CD4-positive, alpha-beta T cell treated with Interleukin-10 for 1 hour (primary cell): ENCODE measurements around the gene KCNMB2.
"Not testable (repeated sequence)": the region's sequence is repeated elsewhere in the genome, so short reads cannot be mapped to it uniquely, and the experiment has no call there.

Experiments
- DNase-seq: peaks from one replicate; pipeline ENCODE4 v3.0.0-alpha.2; 2020

The KCNMB2 gene

GRCh38 chr3:178826435-178827123, 290.3 kb downstream of the KCNMB2 start:
- DNase-seq = no peak

GRCh38 chr3:178827285-178827856, 291.1 kb downstream of the KCNMB2 start:
- DNase-seq = no peak

- DNase-seq = no peak
Observed at GRCh38 chr3:178833695-178834094, 297.5 kb downstream of the KCNMB2 start.

GRCh38 chr3:178835033-178835432, 298.8 kb downstream of the KCNMB2 start:
- DNase-seq = no peak

- DNase-seq = no peak
Observed at GRCh38 chr3:178837512-178837911, 301.3 kb downstream of the KCNMB2 start.

- DNase-seq = no peak
Observed at GRCh38 chr3:178840586-178840985, 304.4 kb downstream of the KCNMB2 start.

GRCh38 chr3:178841011-178841410, 304.8 kb downstream of the KCNMB2 start:
- DNase-seq = no peak

- DNase-seq = no peak
Observed at GRCh38 chr3:178844916-178845315, 308.7 kb downstream of the KCNMB2 start.

GRCh38 chr3:178845420-178846118, 309.3 kb downstream of the KCNMB2 start:
- no peak for DNase-seq

- no peak for DNase-seq
Observed at GRCh38 chr3:178847190-178847589, 311.0 kb downstream of the KCNMB2 start.

- DNase-seq = no peak
Observed at GRCh38 chr3:178849199-178849910, 313.1 kb downstream of the KCNMB2 start.

GRCh38 chr3:178850450-178851190, 314.4 kb downstream of the KCNMB2 start:
- DNase-seq = no peak

- DNase-seq = no peak
Observed at GRCh38 chr3:178851564-178851963, 315.3 kb downstream of the KCNMB2 start.

- no peak for DNase-seq
Observed at GRCh38 chr3:178856804-178857203, 320.6 kb downstream of the KCNMB2 start.

GRCh38 chr3:178859386-178859785, 323.1 kb downstream of the KCNMB2 start:
- no peak for DNase-seq

GRCh38 chr3:178859900-178860436, 323.7 kb downstream of the KCNMB2 start:
- DNase-seq = not testable (repeated sequence)

- DNase-seq = no peak
Observed at GRCh38 chr3:178868681-178869080, 332.4 kb downstream of the KCNMB2 start.

GRCh38 chr3:178870085-178870484, 333.8 kb downstream of the KCNMB2 start:
- no peak for DNase-seq

- DNase-seq = no peak
Observed at GRCh38 chr3:178875157-178875556, 338.9 kb downstream of the KCNMB2 start.

GRCh38 chr3:178875836-178876235, 339.6 kb downstream of the KCNMB2 start:
- DNase-seq = no peak

GRCh38 chr3:178880274-178880673, 344.0 kb downstream of the KCNMB2 start:
- no peak for DNase-seq
